Esophagus squamous epithelium (tissue), 4 donors: ENCODE data around the gene SKOR1.

Experiments
- POLR2A ChIP-seq, 4 donors: fragments of 450-650 bp; IDR thresholded peaks; one replicate each; pipeline ENCODE4 v1.6.1; 2017; ENCODE audit warnings: antibody characterized with exemption in 4 of 4, mild to moderate bottlenecking in 4 of 4, moderate library complexity in 3 of 4
- TF ChIP-seq, protein P1 (sequence below), 6 experiments: fragments of 450-650 bp in 4 of 6; fragments of 200-600 bp in 2 of 6; sonication (generic) in 2 of 6; IDR thresholded peaks; one replicate each; pipeline ENCODE4 v1.5.1; 2016 to 2019; ENCODE audit warnings: antibody characterized with exemption in 6 of 6, mild to moderate bottlenecking in 4 of 6, moderate library complexity in 4 of 6

DNA sequence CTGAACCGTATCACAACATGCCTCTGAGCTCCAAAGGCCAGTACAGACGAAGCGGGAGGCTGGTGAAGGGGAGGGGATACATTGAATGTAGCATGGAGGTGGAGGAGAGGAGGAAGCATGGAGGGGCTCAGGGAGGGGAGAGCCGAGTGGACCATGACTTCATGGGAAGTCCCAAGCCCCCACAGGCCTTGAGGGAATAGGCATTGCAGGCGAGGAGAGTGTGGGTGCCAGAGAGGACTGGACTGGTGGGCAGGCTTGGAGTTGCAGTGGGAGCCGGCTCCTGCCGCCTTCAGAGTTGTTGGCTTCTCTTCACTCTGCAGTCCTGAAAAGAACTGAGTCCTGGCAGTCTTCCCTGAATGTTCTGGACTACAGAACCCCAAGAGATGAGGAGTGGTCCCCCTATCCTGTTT is 17.8 kb downstream of the SKOR1 start:
- TF ChIP-seq POLR2A (IDR thresholded peaks at IDR 0.05) = no peak
- TF ChIP-seq, protein P1, sequence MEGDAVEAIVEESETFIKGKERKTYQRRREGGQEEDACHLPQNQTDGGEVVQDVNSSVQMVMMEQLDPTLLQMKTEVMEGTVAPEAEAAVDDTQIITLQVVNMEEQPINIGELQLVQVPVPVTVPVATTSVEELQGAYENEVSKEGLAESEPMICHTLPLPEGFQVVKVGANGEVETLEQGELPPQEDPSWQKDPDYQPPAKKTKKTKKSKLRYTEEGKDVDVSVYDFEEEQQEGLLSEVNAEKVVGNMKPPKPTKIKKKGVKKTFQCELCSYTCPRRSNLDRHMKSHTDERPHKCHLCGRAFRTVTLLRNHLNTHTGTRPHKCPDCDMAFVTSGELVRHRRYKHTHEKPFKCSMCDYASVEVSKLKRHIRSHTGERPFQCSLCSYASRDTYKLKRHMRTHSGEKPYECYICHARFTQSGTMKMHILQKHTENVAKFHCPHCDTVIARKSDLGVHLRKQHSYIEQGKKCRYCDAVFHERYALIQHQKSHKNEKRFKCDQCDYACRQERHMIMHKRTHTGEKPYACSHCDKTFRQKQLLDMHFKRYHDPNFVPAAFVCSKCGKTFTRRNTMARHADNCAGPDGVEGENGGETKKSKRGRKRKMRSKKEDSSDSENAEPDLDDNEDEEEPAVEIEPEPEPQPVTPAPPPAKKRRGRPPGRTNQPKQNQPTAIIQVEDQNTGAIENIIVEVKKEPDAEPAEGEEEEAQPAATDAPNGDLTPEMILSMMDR (IDR thresholded peaks at IDR 0.05) = no peak
